ENCODE measurements around the gene WNT7B.

WNT7B gene

DNA sequence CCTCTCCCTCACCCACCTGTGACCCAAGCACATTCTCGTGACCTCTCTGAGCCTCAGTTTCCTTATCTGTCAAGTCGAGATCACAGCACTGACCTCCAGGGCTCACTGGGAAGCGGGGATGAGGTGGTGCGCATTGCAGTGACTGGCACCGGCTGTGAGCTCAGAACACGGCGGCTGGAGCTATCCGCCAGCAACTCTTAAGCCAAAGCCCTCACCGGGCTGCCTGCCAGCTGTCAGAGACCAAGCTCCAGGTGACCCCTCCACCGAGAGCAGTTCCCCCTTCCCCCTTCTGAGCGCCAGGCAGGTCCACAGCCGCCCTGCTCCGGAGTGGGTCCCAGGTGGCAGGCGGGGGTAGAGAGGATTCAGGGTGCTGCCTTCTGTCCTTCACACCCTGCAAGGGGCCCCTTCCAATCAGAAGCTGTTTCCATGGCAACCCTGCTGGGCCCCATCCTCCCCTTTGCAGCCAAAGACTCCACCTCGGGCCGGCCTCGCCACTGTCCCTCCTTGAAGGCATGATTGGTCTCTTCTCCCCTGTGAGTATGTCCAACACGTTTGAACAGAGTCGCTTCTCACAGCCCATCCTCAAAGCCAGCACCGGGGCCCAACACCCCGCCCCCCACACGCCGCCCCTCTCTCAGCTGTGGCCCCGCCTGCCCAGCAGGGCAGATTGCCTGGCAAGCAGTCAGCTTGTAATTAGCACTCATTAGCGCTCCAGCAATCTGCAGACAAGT lies 98.7 kb downstream of the WNT7B start:
- no peak overlapping the region for H3K4me3 ChIP-seq (ENCODE audit: control insufficient read depth, low read depth, low read length)
- no peak for DNase-seq (ENCODE audit: low read depth)
- TF ChIP-seq, protein P1, sequence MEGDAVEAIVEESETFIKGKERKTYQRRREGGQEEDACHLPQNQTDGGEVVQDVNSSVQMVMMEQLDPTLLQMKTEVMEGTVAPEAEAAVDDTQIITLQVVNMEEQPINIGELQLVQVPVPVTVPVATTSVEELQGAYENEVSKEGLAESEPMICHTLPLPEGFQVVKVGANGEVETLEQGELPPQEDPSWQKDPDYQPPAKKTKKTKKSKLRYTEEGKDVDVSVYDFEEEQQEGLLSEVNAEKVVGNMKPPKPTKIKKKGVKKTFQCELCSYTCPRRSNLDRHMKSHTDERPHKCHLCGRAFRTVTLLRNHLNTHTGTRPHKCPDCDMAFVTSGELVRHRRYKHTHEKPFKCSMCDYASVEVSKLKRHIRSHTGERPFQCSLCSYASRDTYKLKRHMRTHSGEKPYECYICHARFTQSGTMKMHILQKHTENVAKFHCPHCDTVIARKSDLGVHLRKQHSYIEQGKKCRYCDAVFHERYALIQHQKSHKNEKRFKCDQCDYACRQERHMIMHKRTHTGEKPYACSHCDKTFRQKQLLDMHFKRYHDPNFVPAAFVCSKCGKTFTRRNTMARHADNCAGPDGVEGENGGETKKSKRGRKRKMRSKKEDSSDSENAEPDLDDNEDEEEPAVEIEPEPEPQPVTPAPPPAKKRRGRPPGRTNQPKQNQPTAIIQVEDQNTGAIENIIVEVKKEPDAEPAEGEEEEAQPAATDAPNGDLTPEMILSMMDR (IDR thresholded peaks at IDR 0.05; ENCODE audit: control insufficient read depth, insufficient read depth, low read depth, low read length, missing control alignments) = no peak

DNA sequence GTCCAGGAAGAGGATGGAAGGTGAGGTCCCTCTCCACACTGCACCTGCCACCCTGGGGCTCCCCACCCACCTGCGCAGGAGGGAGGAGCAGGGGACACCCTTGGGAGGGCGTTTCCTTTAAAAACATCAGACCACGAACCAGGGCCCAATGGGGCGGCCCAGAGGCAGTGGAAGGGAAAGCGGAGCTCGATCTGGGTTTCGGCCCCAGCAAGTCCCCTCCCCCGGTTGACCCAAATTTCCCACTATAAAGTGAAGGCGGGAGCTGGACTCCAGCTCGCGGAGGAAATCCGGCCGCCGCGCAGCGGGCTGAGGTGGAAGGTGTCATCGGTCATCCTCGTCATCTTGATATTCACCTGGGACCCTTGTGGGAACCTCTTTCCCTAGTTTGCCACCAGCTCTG lies 99.3 kb downstream of the WNT7B start:
- no peak for DNase-seq (ENCODE audit: low read depth)
- no peak overlapping the region for H3K4me3 ChIP-seq (ENCODE audit: control insufficient read depth, low read depth, low read length)
- TF ChIP-seq, protein P1 (IDR thresholded peaks at IDR 0.05; ENCODE audit: control insufficient read depth, insufficient read depth, low read depth, low read length, missing control alignments) = no peak

DNA sequence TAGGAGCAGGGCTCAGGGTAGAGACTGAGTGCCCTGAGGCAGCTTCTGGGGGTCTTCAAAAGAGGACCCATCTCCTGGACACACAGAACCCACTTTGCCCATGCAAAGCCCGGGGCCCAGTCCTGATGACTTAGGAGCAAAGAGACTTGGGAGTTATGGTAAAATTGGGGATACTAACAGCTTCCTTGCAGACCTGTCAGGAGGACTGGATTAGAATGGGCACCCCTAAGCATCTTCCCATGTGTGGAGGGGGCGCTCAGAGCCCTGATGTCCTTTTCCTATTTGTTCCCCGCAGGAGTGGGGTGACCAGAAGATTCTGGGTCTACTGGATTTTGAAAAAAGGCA lies 100.0 kb downstream of the WNT7B start:
- TF ChIP-seq, protein P1 (IDR thresholded peaks at IDR 0.05; ENCODE audit: control insufficient read depth, insufficient read depth, low read depth, low read length, missing control alignments) = no peak
- H3K4me3 ChIP-seq (ENCODE audit: control insufficient read depth, low read depth, low read length) = no peak overlapping the region
- DNase-seq (ENCODE audit: low read depth) = no peak

DNA sequence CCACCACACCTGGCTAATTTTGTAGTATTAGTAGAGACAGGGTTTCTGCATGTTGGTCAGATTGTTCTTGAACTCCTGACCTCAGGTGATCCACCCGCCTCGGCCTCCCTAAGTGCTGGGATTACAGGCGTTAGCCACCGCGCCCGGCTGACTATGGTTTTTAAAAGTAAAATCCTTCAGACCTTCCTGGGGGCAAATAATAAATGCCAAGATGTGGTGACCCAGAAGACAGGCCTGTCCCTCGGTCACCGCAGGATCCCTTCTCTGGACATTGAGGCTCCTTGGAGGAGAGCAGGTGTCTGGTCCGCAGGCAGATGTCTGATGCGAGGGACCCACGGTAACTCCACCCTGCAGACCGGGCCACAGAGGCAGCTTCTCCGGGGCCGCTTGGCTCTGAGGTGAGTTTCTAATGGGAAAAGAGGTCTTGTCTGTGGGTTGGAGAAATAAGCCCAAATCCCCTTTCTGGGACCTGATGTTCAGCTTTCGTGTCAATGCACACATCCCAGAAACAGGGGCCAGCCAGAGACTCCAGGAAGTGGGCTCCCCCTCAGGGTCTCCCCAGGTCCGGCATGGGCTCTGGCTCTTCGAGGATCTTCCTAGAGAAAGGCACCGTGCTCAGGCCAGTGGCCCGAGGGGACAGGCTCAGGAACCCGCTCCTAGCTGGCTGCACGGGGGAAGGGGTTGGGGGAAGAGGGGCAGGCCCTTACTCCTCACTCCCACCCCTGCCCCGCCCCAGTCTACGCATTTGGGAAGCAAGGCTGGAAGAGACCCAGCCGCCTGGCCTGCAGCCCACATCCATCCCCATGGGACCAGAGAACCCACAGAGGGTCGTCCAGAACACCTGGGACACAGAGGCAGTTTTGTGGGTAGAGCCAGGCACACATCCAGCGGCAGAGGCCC lies 100.6 kb downstream of the WNT7B start:
- TF ChIP-seq, protein P1 (IDR thresholded peaks at IDR 0.05; ENCODE audit: control insufficient read depth, insufficient read depth, low read depth, low read length, missing control alignments) = no peak
- no peak overlapping the region for H3K4me3 ChIP-seq (ENCODE audit: control insufficient read depth, low read depth, low read length)
- DNase-seq (ENCODE audit: low read depth) = no peak

DNA sequence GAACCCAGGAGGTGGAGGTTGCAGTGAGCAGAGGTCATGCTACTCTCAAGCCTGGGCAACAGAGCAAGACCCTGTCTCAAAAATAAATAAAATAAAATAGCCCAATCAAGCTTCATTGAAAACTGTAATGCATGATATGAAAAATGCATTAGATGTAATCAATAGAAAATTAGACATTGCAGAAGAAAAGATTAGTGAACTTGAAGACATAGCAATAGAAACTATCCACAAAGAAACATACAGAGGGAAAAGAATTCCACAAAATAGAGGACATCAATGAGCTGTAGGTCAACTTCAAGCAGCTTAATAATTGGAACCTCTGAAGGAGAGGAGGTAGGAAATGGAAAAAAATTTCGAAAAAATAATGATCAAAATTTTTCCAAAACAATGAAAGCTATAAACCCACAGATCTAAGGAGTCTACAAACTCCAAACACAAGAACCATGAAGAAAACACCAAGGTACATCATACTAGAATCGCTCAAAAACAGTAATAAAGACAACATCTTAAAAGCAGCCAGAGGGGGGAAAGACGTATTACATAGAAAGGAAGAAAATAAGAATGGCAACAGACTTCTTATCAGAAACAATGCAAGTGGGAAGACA lies 104.2 kb downstream of the WNT7B start:
- no peak overlapping the region for H3K4me3 ChIP-seq (ENCODE audit: control insufficient read depth, low read depth, low read length)
- no peak for DNase-seq (ENCODE audit: low read depth)
- TF ChIP-seq, protein P1 (IDR thresholded peaks at IDR 0.05; ENCODE audit: control insufficient read depth, insufficient read depth, low read depth, low read length, missing control alignments) = no peak

DNA sequence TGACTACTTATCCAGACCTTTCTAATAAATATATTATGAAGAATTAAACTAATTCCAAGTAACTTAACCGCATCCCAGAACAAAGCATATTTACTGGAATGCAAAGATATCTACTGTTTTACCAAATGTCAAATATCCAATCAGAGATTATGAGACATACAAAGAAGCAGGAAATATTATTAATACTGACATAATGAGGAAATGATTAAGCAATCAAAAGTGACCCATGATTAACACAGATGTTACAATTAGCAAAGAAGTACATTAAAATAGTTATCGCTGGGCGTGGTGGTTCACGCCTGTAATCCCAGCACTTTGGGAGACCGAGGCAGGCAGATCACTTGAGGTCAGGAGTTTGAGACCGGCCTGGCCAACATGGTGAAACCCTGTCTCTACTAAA lies 105.2 kb downstream of the WNT7B start:
- no peak for DNase-seq (ENCODE audit: low read depth)
- TF ChIP-seq, protein P1 (IDR thresholded peaks at IDR 0.05; ENCODE audit: control insufficient read depth, insufficient read depth, low read depth, low read length, missing control alignments) = no peak
- H3K4me3 ChIP-seq (ENCODE audit: control insufficient read depth, low read depth, low read length) = no peak overlapping the region
